GM23338 (cell line): ENCODE measurements around the gene GNG4. TPM values are rescaled to one million over a fixed set of nuclear protein-coding genes. Genes with fewer than 3 reads are reported as not detected.

ENCODE experiments used
- ATAC-seq: fragments of 200-7000 bp; cut with Tn5 transposase; 3 replicates; pipeline ENCODE4 v1.9.1; 2020
- DNase-seq: peaks from one replicate; pipeline ENCODE4 v3.0.0-alpha.2; 2015; ENCODE audit warnings: low spot score
- H2AFZ ChIP-seq: fragments of 200-600 bp; sonication (generic); 2 replicates; pipeline ENCODE4 v1.8.0; 2016; ENCODE audit warnings: antibody characterized with exemption, mild to moderate bottlenecking, moderate library complexity
- H3F3A ChIP-seq: fragments of 200-600 bp; sonication (generic); replicated peaks from 2 replicates; pipeline ENCODE4 v1.8.0; 2017; ENCODE audit warnings: antibody characterized with exemption, mixed run types, low read depth
- H3K27ac ChIP-seq: fragments of 200-600 bp; sonication (generic); 2 replicates; pipeline ENCODE4 v1.6.1; 2016; ENCODE audit warnings: low read depth
- H3K27me3 ChIP-seq: fragments of 200-600 bp; sonication (generic); 2 replicates; pipeline ENCODE4 v1.8.0; 2016; ENCODE audit warnings: mild to moderate bottlenecking, mixed run types, moderate library complexity; ENCODE audit not compliant: insufficient read depth
- H3K36me3 ChIP-seq: fragments of 200-600 bp; sonication (generic); 2 replicates; pipeline ENCODE4 v1.8.0; 2016; ENCODE audit warnings: mild to moderate bottlenecking; ENCODE audit not compliant: insufficient read depth
- H3K4me1 ChIP-seq: fragments of 200-600 bp; sonication (generic); 2 replicates; pipeline ENCODE4 v1.8.0; 2016; ENCODE audit warnings: mild to moderate bottlenecking, moderate library complexity; ENCODE audit not compliant: insufficient read depth
- H3K4me2 ChIP-seq: fragments of 200-600 bp; sonication (generic); 2 replicates; pipeline ENCODE4 v1.7.1; 2017; ENCODE audit warnings: mixed run types
- H3K4me3 ChIP-seq: fragments of 200-600 bp; sonication (generic); 2 replicates; pipeline ENCODE4 v1.6.1; 2016; ENCODE audit warnings: mixed run types
- H3K79me2 ChIP-seq: fragments of 200-600 bp; sonication (generic); replicated peaks from 2 replicates; pipeline ENCODE4 v1.8.0; 2017; ENCODE audit warnings: mild to moderate bottlenecking; ENCODE audit not compliant: insufficient read depth
- H3K9me2 ChIP-seq: fragments of 200-600 bp; sonication (generic); 2 replicates; pipeline ENCODE4 v1.8.0; 2017; ENCODE audit not compliant: insufficient read depth
- H4K20me1 ChIP-seq: fragments of 200-600 bp; sonication (generic); replicated peaks from 2 replicates; pipeline ENCODE4 v1.8.0; 2017; ENCODE audit warnings: mild to moderate bottlenecking; ENCODE audit not compliant: insufficient read depth
- H3K27ac Mint-ChIP-seq: 2 replicates; pipeline ENCODE4 v1.8.0; 2020; ENCODE audit warnings: inconsistent platforms, mild to moderate bottlenecking, moderate library complexity, mixed read lengths
- H3K27me3 Mint-ChIP-seq: 3 replicates; pipeline ENCODE4 v1.8.0; 2022; ENCODE audit warnings: low read depth, mild to moderate bottlenecking, moderate library complexity, mixed read lengths, inconsistent platforms; ENCODE audit not compliant: insufficient read depth, poor library complexity
- H3K36me3 Mint-ChIP-seq: 3 replicates; pipeline ENCODE4 v1.8.0; 2021; ENCODE audit warnings: low read depth, mild to moderate bottlenecking, inconsistent platforms, moderate library complexity, mixed read lengths
- H3K4me1 Mint-ChIP-seq: 3 replicates; pipeline ENCODE4 v1.8.0; 2020; ENCODE audit warnings: mild to moderate bottlenecking, inconsistent platforms, mixed read lengths
- H3K4me3 Mint-ChIP-seq: 3 replicates; pipeline ENCODE4 v1.8.0; 2021; ENCODE audit warnings: moderate library complexity, mild to moderate bottlenecking, inconsistent platforms, mixed read lengths
- H3K9me3 Mint-ChIP-seq: 3 replicates; pipeline ENCODE4 v1.8.0; 2020; ENCODE audit warnings: moderate library complexity, mild to moderate bottlenecking, inconsistent platforms, mixed read lengths
- CREB1 ChIP-seq: fragments of 250-450 bp; sonication (Bioruptor Pico); IDR thresholded peaks from 2 replicates; pipeline ENCODE4 v1.5.0; 2020; ENCODE audit warnings: low read depth, mild to moderate bottlenecking, moderate library complexity
- EZH2 ChIP-seq: fragments of 200-600 bp; sonication (generic); IDR thresholded peaks from one replicate; pipeline ENCODE4 v1.8.0; 2017; ENCODE audit warnings: antibody characterized with exemption, mild to moderate bottlenecking, low read depth; ENCODE audit not compliant: unreplicated experiment
- NANOG ChIP-seq: IDR thresholded peaks from 2 replicates; pipeline ENCODE4 v1.6.1; 2016; ENCODE audit warnings: antibody characterized with exemption, borderline replicate concordance
- ZNF114 ChIP-seq: fragments of 250-450 bp; sonication (Bioruptor Pico); IDR thresholded peaks from 2 replicates; pipeline ENCODE4 v1.5.0; 2020; ENCODE audit warnings: mild to moderate bottlenecking, moderate library complexity
- ZNF331 ChIP-seq: fragments of 250-450 bp; sonication (Bioruptor Pico); IDR thresholded peaks from 2 replicates; pipeline ENCODE4 v1.5.0; 2020; ENCODE audit warnings: low read depth, mild to moderate bottlenecking, moderate library complexity
- polyA plus RNA-seq: library from polyadenylated mRNA; unstranded; fragments of >200 nt; fragmentation: Nextera tagmentation; extraction: Ambion mirVana; gene quantifications from 2 replicates; pipeline ENCODE4 v1.2.1, GENCODE V29; 2016
- total RNA-seq: library from RNA; depleted of rRNA; stranded (reverse); fragments of >200 nt; shearing (Covaris generic); gene quantifications from 2 replicates; pipeline ENCODE4 v1.2.3, GENCODE V29; 2014
- TF ChIP-seq, protein P1 (sequence below): fragments of 250-450 bp; sonication (Bioruptor Pico); IDR thresholded peaks from 2 replicates; pipeline ENCODE4 v1.5.0; 2020; ENCODE audit warnings: mild to moderate bottlenecking, moderate library complexity
- TF ChIP-seq, protein P2 (sequence below), 2 experiments: fragments of 200-600 bp in 1 of 2; sonication (generic) in 1 of 2; conservative IDR thresholded peaks; 2 replicates each; pipeline versions ENCODE4 v1.5.1 to v1.6.1; 2016 to 2017; ENCODE audit warnings: antibody characterized with exemption in 2 of 2, low read depth in 2 of 2, mild to moderate bottlenecking in 2 of 2, moderate library complexity in 1 of 2

The GNG4 gene
- total and polyA plus RNA-seq, 2 experiments from 2014 or later, result 40.2 to 49.2 TPM

DNA sequence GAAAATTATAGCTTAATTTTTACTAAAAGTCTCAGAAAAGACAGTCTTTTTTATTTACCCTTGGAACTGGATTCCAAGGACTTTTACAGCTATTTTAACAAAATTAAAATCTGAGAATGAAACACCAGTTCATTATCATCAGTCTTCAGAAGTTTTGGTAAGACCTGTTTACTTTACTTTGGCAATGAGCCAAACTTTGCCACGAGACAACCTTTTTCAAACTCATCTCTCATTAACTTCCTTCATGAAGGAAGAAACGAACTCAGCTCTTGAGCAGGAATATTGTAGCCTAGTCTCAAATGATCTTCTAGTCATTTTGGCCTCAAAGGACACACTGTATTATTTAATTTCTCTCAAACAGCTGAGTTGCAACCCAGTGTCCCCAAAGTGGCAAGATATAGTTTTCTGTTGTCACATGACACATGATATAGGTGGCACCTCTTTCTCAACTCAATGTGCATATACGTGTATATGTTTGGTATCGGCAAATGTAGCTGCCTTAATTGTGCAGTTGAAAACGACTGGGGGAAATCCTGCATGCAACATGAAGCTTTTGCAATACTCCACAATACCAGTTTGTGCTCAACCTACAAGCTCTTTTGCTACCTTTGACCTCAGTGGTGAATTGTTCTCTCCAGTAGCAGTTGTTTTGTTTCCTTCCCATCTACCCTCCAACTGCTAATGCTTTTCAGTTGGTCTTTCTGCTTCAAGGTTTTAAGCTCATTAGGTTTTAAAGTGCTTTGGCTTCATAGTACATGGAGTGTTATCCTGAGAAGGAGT, 8.4 kb upstream of the GNG4 start:
- peaks cover 28% of the 10 kb centered on the region for H3K4me1 ChIP-seq
- H4K20me1 ChIP-seq, result no peaks in the 10 kb centered on the region
- no peak overlapping the region for H3K4me2 ChIP-seq
- H3K4me1 Mint-ChIP-seq, result peaks cover 27% of the 10 kb centered on the region
- DNase-seq, result no peak
- H3K27me3 ChIP-seq, result peaks cover under 1% of the 10 kb centered on the region; the same call in 1 of the 2 replicates
- no peaks in the 10 kb centered on the region for H3K36me3 Mint-ChIP-seq
- H2AFZ ChIP-seq, result no peak overlapping the region
- H3K79me2 ChIP-seq, result no peaks in the 10 kb centered on the region
- no peak overlapping the region for H3K27ac ChIP-seq
- H3F3A ChIP-seq, result no peaks in the 10 kb centered on the region; the same call in 1 of the 2 replicates
- no peaks in the 10 kb centered on the region for H3K9me3 Mint-ChIP-seq
- TF ChIP-seq ZNF331, result no peak
- TF ChIP-seq, protein P1, sequence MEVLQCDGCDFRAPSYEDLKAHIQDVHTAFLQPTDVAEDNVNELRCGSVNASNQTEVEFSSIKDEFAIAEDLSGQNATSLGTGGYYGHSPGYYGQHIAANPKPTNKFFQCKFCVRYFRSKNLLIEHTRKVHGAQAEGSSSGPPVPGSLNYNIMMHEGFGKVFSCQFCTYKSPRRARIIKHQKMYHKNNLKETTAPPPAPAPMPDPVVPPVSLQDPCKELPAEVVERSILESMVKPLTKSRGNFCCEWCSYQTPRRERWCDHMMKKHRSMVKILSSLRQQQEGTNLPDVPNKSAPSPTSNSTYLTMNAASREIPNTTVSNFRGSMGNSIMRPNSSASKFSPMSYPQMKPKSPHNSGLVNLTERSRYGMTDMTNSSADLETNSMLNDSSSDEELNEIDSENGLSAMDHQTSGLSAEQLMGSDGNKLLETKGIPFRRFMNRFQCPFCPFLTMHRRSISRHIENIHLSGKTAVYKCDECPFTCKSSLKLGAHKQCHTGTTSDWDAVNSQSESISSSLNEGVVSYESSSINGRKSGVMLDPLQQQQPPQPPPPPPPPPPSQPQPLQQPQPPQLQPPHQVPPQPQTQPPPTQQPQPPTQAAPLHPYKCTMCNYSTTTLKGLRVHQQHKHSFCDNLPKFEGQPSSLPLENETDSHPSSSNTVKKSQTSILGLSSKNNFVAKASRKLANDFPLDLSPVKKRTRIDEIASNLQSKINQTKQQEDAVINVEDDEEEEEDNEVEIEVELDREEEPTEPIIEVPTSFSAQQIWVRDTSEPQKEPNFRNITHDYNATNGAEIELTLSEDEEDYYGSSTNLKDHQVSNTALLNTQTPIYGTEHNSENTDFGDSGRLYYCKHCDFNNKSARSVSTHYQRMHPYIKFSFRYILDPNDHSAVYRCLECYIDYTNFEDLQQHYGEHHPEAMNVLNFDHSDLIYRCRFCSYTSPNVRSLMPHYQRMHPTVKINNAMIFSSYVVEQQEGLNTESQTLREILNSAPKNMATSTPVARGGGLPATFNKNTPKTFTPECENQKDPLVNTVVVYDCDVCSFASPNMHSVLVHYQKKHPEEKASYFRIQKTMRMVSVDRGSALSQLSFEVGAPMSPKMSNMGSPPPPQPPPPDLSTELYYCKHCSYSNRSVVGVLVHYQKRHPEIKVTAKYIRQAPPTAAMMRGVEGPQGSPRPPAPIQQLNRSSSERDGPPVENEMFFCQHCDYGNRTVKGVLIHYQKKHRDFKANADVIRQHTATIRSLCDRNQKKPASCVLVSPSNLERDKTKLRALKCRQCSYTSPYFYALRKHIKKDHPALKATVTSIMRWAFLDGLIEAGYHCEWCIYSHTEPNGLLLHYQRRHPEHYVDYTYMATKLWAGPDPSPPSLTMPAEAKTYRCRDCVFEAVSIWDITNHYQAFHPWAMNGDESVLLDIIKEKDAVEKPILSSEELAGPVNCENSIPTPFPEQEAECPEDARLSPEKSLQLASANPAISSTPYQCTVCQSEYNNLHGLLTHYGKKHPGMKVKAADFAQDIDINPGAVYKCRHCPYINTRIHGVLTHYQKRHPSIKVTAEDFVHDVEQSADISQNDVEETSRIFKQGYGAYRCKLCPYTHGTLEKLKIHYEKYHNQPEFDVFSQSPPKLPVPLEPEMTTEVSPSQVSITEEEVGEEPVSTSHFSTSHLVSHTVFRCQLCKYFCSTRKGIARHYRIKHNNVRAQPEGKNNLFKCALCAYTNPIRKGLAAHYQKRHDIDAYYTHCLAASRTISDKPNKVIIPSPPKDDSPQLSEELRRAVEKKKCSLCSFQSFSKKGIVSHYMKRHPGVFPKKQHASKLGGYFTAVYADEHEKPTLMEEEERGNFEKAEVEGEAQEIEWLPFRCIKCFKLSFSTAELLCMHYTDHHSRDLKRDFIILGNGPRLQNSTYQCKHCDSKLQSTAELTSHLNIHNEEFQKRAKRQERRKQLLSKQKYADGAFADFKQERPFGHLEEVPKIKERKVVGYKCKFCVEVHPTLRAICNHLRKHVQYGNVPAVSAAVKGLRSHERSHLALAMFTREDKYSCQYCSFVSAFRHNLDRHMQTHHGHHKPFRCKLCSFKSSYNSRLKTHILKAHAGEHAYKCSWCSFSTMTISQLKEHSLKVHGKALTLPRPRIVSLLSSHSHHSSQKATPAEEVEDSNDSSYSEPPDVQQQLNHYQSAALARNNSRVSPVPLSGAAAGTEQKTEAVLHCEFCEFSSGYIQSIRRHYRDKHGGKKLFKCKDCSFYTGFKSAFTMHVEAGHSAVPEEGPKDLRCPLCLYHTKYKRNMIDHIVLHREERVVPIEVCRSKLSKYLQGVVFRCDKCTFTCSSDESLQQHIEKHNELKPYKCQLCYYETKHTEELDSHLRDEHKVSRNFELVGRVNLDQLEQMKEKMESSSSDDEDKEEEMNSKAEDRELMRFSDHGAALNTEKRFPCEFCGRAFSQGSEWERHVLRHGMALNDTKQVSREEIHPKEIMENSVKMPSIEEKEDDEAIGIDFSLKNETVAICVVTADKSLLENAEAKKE, result no peak
- H3K4me3 Mint-ChIP-seq, result no peak overlapping the region
- H3K27ac Mint-ChIP-seq, result no peak overlapping the region
- ATAC-seq, result no peak
- H3K27me3 Mint-ChIP-seq, result peaks cover 4% of the 10 kb centered on the region
- H3K9me2 ChIP-seq, result no peaks in the 10 kb centered on the region
- no peak overlapping the region for H3K4me3 ChIP-seq
- no peaks in the 10 kb centered on the region for H3K36me3 ChIP-seq

DNA sequence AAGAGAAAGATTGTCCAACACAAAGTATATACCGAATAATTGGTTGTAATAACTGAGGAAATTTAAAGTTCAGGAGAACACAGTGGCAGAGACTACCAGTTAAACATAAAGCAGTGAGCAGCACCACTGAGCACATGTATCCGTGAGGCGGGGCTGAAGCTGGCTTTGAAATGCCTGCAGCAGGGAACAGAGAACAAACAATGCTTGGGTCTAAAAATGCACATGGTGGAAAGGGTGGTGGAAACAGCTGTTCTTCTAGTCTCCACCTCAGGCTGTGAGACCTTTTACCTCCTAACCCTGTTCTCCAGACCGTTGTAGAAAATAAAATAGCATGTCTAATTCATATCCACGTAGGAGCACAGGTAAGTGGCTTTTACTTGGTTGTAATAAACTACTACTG, 7.7 kb upstream of the GNG4 start:
- ATAC-seq, result no peak
- Histone ChIP-seq H3K4me1 (peaks cover 21% of the 10 kb centered on the region), H3K9me2 (no peaks in the 10 kb centered on the region), H3K27ac (no peak overlapping the region), H3K27me3 (peaks cover 7% of the 10 kb centered on the region; the same call in 1 of the 2 replicates), H3F3A (no peaks in the 10 kb centered on the region; the same call in 1 of the 2 replicates), H3K4me2 (no peak overlapping the region), H3K4me3 (no peak overlapping the region), H3K79me2 (no peaks in the 10 kb centered on the region), H4K20me1 (no peaks in the 10 kb centered on the region), H3K36me3 (no peaks in the 10 kb centered on the region), H2AFZ (peak overlapping the region; percentile 19; the same call in 1 of the 2 replicates)
- TF ChIP-seq, protein P2, sequence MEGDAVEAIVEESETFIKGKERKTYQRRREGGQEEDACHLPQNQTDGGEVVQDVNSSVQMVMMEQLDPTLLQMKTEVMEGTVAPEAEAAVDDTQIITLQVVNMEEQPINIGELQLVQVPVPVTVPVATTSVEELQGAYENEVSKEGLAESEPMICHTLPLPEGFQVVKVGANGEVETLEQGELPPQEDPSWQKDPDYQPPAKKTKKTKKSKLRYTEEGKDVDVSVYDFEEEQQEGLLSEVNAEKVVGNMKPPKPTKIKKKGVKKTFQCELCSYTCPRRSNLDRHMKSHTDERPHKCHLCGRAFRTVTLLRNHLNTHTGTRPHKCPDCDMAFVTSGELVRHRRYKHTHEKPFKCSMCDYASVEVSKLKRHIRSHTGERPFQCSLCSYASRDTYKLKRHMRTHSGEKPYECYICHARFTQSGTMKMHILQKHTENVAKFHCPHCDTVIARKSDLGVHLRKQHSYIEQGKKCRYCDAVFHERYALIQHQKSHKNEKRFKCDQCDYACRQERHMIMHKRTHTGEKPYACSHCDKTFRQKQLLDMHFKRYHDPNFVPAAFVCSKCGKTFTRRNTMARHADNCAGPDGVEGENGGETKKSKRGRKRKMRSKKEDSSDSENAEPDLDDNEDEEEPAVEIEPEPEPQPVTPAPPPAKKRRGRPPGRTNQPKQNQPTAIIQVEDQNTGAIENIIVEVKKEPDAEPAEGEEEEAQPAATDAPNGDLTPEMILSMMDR (conservative IDR thresholded peaks at IDR 0.05; ENCODE audit: low read depth in 2 of 2), result no peak
- no peak for TF ChIP-seq CREB1 (CRISPR knock-in tag)
- no peak for TF ChIP-seq NANOG
- TF ChIP-seq EZH2, result no peak
- TF ChIP-seq ZNF114 (CRISPR knock-in tag), result no peak
- H3K36me3 Mint-ChIP-seq, result no peaks in the 10 kb centered on the region
- no peak for DNase-seq
- H3K27ac Mint-ChIP-seq, result no peak overlapping the region
- no peak overlapping the region for H3K4me3 Mint-ChIP-seq
- no peaks in the 10 kb centered on the region for H3K9me3 Mint-ChIP-seq
- peaks cover 7% of the 10 kb centered on the region for H3K27me3 Mint-ChIP-seq
- peaks cover 21% of the 10 kb centered on the region for H3K4me1 Mint-ChIP-seq
